Measurements from ENCODE around the gene SHANK1. TPM values are rescaled to one million over a fixed set of nuclear protein-coding genes. Genes with fewer than 3 reads are reported as not detected.

SHANK1 gene
- total RNA-seq, 2 donors from 2014 or later: 0.22 to 0.29 TPM

- Histone ChIP-seq H3K36me3 (no peaks in the 10 kb centered on the region), H3K27me3 (peaks cover under 1% of the 10 kb centered on the region), H3K4me1 (no peaks in the 10 kb centered on the region), H3K4me3 (no peak overlapping the region), H3K9ac (ENCODE audit: low read depth in 2 of 2, low read length in 2 of 2) (no peak overlapping the region), H3K9me3 (no peaks in the 10 kb centered on the region), H3K27ac (no peak overlapping the region)
- no peak for DNase-seq
- TF ChIP-seq CTCF (IDR thresholded peaks at IDR 0.05): no peak
- intact Hi-C loops (cut with DNase I): no loop called here
Measured at GRCh38 chr19:50712833-50713232, 6.8 kb downstream of the SHANK1 start.

GRCh38 chr19:50711805-50712204 is 7.8 kb downstream of the SHANK1 start:
- H3K4me3 ChIP-seq: no peak overlapping the region
- intact Hi-C loops (cut with DNase I): no loop called here
- H3K4me1 ChIP-seq: no peaks in the 10 kb centered on the region
- no peak overlapping the region for H3K9ac ChIP-seq (ENCODE audit: low read depth in 2 of 2, low read length in 2 of 2)
- H3K27ac ChIP-seq: no peak overlapping the region
- no peak for TF ChIP-seq CTCF (IDR thresholded peaks at IDR 0.05)
- H3K36me3 ChIP-seq: no peaks in the 10 kb centered on the region
- no peaks in the 10 kb centered on the region for H3K27me3 ChIP-seq
- no peaks in the 10 kb centered on the region for H3K9me3 ChIP-seq
- no peak for DNase-seq

GRCh38 chr19:50711196-50711595 is 8.4 kb downstream of the SHANK1 start:
- H3K4me3 ChIP-seq: no peak overlapping the region
- intact Hi-C loops (cut with DNase I): no loop called here
- no peaks in the 10 kb centered on the region for H3K9me3 ChIP-seq
- no peaks in the 10 kb centered on the region for H3K36me3 ChIP-seq
- H3K27ac ChIP-seq: no peak overlapping the region
- H3K27me3 ChIP-seq: no peaks in the 10 kb centered on the region
- no peak overlapping the region for H3K9ac ChIP-seq (ENCODE audit: low read depth in 2 of 2, low read length in 2 of 2)
- DNase-seq: no peak
- TF ChIP-seq CTCF (IDR thresholded peaks at IDR 0.05): no peak
- no peaks in the 10 kb centered on the region for H3K4me1 ChIP-seq

- intact Hi-C loops (cut with DNase I): no loop called here
- no peaks in the 10 kb centered on the region for H3K4me1 ChIP-seq
- H3K4me3 ChIP-seq: no peak overlapping the region
- no peaks in the 10 kb centered on the region for H3K36me3 ChIP-seq
- H3K27me3 ChIP-seq: no peaks in the 10 kb centered on the region
- no peak overlapping the region for H3K27ac ChIP-seq
- TF ChIP-seq CTCF (IDR thresholded peaks at IDR 0.05): no peak
- DNase-seq: no peak
- H3K9me3 ChIP-seq: no peaks in the 10 kb centered on the region
- no peak overlapping the region for H3K9ac ChIP-seq (ENCODE audit: low read depth in 2 of 2, low read length in 2 of 2)
Measured at GRCh38 chr19:50710612-50711011, 9.0 kb downstream of the SHANK1 start.

GRCh38 chr19:50710094-50710493 is 9.5 kb downstream of the SHANK1 start:
- intact Hi-C loops (cut with DNase I): no loop called here
- no peak for TF ChIP-seq CTCF (IDR thresholded peaks at IDR 0.05)
- no peaks in the 10 kb centered on the region for H3K9me3 ChIP-seq
- H3K4me3 ChIP-seq: no peak overlapping the region
- H3K9ac ChIP-seq (ENCODE audit: low read depth in 2 of 2, low read length in 2 of 2): no peak overlapping the region
- no peaks in the 10 kb centered on the region for H3K27me3 ChIP-seq
- H3K36me3 ChIP-seq: no peaks in the 10 kb centered on the region
- no peak for DNase-seq
- no peaks in the 10 kb centered on the region for H3K4me1 ChIP-seq
- H3K27ac ChIP-seq: no peak overlapping the region

All from colonic mucosa (tissue), 4 donors.